ENCODE data around the gene FLVCR1.

The FLVCR1 gene

GRCh38 chr1:212942679-212943392 is 84.8 kb downstream of the FLVCR1 start:
- DNase-seq (ENCODE audit: extremely low spot score, insufficient read length, low read depth) = no peak
- FAIRE-seq = peak; percentile 68

DNA sequence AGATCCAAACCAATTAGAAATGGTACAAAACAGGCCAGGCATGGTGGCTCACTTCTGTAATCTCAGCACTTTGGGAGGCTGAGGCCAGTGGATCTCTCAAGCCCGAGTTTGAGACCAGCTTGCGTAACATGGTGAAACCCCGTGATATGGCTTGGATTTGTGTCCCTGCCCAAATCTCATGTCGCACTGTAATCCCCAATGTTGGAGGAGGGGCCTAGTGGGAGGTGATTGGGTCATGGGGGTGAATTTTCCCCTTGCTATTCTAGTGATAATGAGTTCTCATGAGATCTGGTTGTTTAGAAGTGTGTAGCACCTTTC is 85.3 kb downstream of the FLVCR1 start:
- no peak for FAIRE-seq
- no peak for DNase-seq (ENCODE audit: extremely low spot score, insufficient read length, low read depth)

- FAIRE-seq = peak; percentile 75
These were observed 86.3 kb downstream of the FLVCR1 start for GRCh38 chr1:212944229-212944901.

DNA sequence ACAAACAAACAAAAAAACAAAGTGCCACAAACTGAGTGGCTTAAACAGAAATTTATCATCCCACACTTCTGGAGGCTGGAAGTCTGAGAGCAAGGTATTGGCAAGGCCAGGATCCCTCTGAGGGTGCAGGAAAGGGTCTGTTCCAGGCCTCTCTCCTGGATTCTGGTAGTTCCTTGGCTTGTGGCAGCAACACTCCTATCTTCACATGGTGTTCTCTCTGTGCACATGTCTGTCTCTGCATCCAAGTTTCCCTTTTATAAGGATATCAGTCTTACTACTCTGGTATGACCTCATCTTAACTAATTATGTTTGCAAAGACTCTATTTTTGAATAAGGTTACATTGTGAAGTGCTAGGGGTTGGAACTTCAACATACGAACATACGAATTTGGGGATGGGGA is 87.0 kb downstream of the FLVCR1 start:
- DNase-seq (ENCODE audit: extremely low spot score, insufficient read length, low read depth) = no peak
- no peak for FAIRE-seq

More at GRCh38 chr1:212944229-212944901, 86.3 kb downstream of the FLVCR1 start:
- DNase-seq (ENCODE audit: extremely low spot score, insufficient read length, low read depth) = no peak

DNA sequence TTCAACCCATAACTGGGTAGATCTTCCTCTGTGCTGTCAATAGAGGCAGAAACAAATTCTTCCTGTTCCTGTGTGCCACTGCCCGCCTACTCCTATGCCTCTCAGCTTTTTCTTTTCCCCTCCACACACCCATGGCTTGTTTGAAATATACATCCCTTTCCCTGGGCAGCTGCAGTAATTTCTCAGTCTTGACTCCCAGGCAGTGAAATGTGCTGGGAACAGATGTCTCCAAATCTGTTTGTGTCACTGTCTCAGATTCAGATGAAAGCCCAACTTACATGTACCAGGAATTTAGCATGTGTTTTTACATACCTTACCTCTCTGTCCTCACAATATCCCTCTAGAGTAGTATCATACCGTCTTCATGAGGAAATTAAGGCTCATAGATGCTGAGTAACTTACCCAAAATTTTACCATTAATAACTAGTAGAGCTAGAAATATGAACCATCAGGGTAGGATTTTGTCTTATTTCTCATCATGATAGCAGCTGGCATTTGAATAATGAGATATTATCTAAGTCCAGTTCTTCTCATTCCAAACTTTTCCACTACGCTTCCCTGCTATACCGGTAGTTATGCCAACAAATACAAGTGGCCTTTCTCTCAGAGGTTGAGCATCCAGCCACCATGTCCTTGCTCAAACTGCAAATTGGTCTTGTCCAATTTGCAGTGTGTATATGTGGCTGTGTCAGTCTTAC is 87.5 kb downstream of the FLVCR1 start:
- no peak for FAIRE-seq

DNA sequence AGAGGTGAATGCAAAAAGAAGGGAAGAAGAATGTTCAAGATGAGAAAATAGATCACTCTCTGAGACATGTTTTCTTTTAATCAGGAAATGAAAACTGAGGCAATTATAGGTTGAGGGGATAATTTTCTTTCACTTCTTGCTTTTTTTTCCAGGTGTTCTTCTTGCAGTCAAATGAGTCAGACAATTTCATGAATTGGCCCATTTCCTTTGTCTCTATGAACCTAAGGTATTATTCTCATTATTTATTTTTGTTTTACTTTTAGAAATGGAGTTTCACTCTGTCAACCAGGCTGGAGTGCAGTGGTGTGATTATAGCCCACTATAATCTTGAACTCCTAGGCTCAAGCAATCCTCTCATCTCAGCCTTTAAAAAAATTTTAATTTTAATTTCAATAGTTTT is 88.8 kb downstream of the FLVCR1 start:
- DNase-seq (ENCODE audit: extremely low spot score, insufficient read length, low read depth) (no peak), FAIRE-seq (peak; percentile 75)

More for the DNA sequence above, 87.5 kb downstream of the FLVCR1 start:
- no peak for DNase-seq (ENCODE audit: extremely low spot score, insufficient read length, low read depth)
